Raji (cell line): Measurements from ENCODE around the gene DNAJC5G.

Experiments used
- POLR2A ChIP-seq: IDR thresholded peaks from 2 replicates; pipeline ENCODE4 v1.6.1; 2011; ENCODE audit warnings: low read depth, low read length, control low read depth; ENCODE audit not compliant: insufficient read depth

The DNAJC5G gene

GRCh38 chr2:27275211-27276150 is at the start of gene DNAJC5G:
TSS of gene DNAJC5G (plus strand) at chr2:27275433. CDS start at chr2:27276729, 1,296 bp downstream.
- no peak for TF ChIP-seq POLR2A

GRCh38 chr2:27225526-27225925 is 49.7 kb upstream of the DNAJC5G start:
- TF ChIP-seq POLR2A: no peak

- no peak for TF ChIP-seq POLR2A
Observed at GRCh38 chr2:27227501-27227900, 47.7 kb upstream of the DNAJC5G start.

GRCh38 chr2:27231921-27232320 is 43.3 kb upstream of the DNAJC5G start:
- TF ChIP-seq POLR2A: no peak

- no peak for TF ChIP-seq POLR2A
Observed at GRCh38 chr2:27233341-27233740, 41.9 kb upstream of the DNAJC5G start.

GRCh38 chr2:27236136-27236535 is 39.1 kb upstream of the DNAJC5G start:
- no peak for TF ChIP-seq POLR2A

GRCh38 chr2:27236626-27237025 is 38.6 kb upstream of the DNAJC5G start:
- no peak for TF ChIP-seq POLR2A

- TF ChIP-seq POLR2A: no peak
Observed at GRCh38 chr2:27237341-27237945, 37.8 kb upstream of the DNAJC5G start.

- TF ChIP-seq POLR2A: no peak
Observed at GRCh38 chr2:27238976-27239375, 36.3 kb upstream of the DNAJC5G start.

- TF ChIP-seq POLR2A: no peak
Observed at GRCh38 chr2:27240406-27240805, 34.8 kb upstream of the DNAJC5G start.

- no peak for TF ChIP-seq POLR2A
Observed at GRCh38 chr2:27241761-27242613, 33.2 kb upstream of the DNAJC5G start.

- no peak for TF ChIP-seq POLR2A
Observed at GRCh38 chr2:27242614-27242951, 32.6 kb upstream of the DNAJC5G start.

GRCh38 chr2:27243391-27244130 is 31.7 kb upstream of the DNAJC5G start:
- no peak for TF ChIP-seq POLR2A

GRCh38 chr2:27245116-27245515 is 30.1 kb upstream of the DNAJC5G start:
- no peak for TF ChIP-seq POLR2A

- TF ChIP-seq POLR2A: no peak
Observed at GRCh38 chr2:27245626-27246025, 29.6 kb upstream of the DNAJC5G start.
